MM.1S (cell line): ENCODE data around the gene EMP3.
"Not testable (repeated sequence)": the region's sequence is repeated elsewhere in the genome, so short reads cannot be mapped to it uniquely, and the experiment has no call there.

ENCODE experiments used
- DNase-seq: peaks from one replicate; pipeline ENCODE4 v3.0.0-alpha.2; 2015
- H2AFZ ChIP-seq: fragments of 300-600 bp; sonication (generic); 2 replicates; pipeline ENCODE4 v1.6.0; 2016; ENCODE audit warnings: antibody characterized with exemption, low read length
- H3F3A ChIP-seq: fragments of 300-600 bp; sonication (generic); 2 replicates; pipeline ENCODE4 v1.6.1; 2016; ENCODE audit warnings: mild to moderate bottlenecking, antibody characterized with exemption, low read length, moderate library complexity, mixed read lengths; ENCODE audit not compliant: insufficient read depth
- H3K27ac ChIP-seq: fragments of 300-600 bp; sonication (generic); 2 replicates; pipeline ENCODE4 v1.5.1; 2016; ENCODE audit warnings: mild to moderate bottlenecking, low read length
- H3K27me3 ChIP-seq: fragments of 300-600 bp; sonication (generic); replicated peaks from 2 replicates; pipeline ENCODE4 v1.6.0; 2016; ENCODE audit warnings: low read length; ENCODE audit not compliant: insufficient read depth
- H3K36me3 ChIP-seq: fragments of 300-600 bp; sonication (generic); replicated peaks from 2 replicates; pipeline ENCODE4 v1.6.1; 2016; ENCODE audit warnings: mild to moderate bottlenecking, low read length, mixed read lengths; ENCODE audit not compliant: insufficient read depth
- H3K4me1 ChIP-seq: fragments of 300-600 bp; sonication (generic); 2 replicates; pipeline ENCODE4 v1.6.1; 2016; ENCODE audit warnings: low read length, mixed read lengths
- H3K4me2 ChIP-seq: fragments of 300-600 bp; sonication (generic); 2 replicates; pipeline ENCODE4 v1.6.0; 2016; ENCODE audit warnings: low read depth, low read length
- H3K4me3 ChIP-seq: fragments of 300-600 bp; sonication (generic); 2 replicates; pipeline ENCODE4 v1.5.1; 2016; ENCODE audit warnings: low read length, mixed read lengths
- H3K79me2 ChIP-seq: fragments of 300-600 bp; sonication (generic); 2 replicates; pipeline ENCODE4 v1.6.1; 2016; ENCODE audit warnings: mixed run types, low read length, mixed read lengths
- H3K9ac ChIP-seq: fragments of 300-600 bp; sonication (generic); 2 replicates; pipeline ENCODE4 v1.6.1; 2016; ENCODE audit warnings: low read length, mixed read lengths
- H3K9me2 ChIP-seq: fragments of 300-600 bp; sonication (generic); replicated peaks from 2 replicates; pipeline ENCODE4 v1.6.1; 2016; ENCODE audit warnings: mild to moderate bottlenecking, low read length, mixed read lengths; ENCODE audit not compliant: insufficient read depth
- H3K9me3 ChIP-seq: fragments of 300-600 bp; sonication (generic); replicated peaks from 2 replicates; pipeline ENCODE4 v1.6.1; 2016; ENCODE audit warnings: mild to moderate bottlenecking, low read length, mixed read lengths; ENCODE audit not compliant: insufficient read depth
- H4K20me1 ChIP-seq: fragments of 300-600 bp; sonication (generic); 2 replicates; pipeline ENCODE4 v1.6.1; 2016; ENCODE audit warnings: mild to moderate bottlenecking, low read length, moderate library complexity, mixed read lengths; ENCODE audit not compliant: insufficient read depth
- CTCF ChIP-seq: fragments of 300-600 bp; sonication (generic); IDR thresholded peaks from 2 replicates; pipeline ENCODE4 v1.5.1; 2016; ENCODE audit warnings: antibody characterized with exemption, low read length, mixed read lengths
- EZH2 ChIP-seq: fragments of 300-600 bp; sonication (generic); optimal IDR thresholded peaks from 2 replicates; pipeline ENCODE3; 2017; ENCODE audit warnings: low read depth, mild to moderate bottlenecking, antibody characterized with exemption, low read length, mixed read lengths
- EZH2phosphoT487 ChIP-seq: fragments of 300-600 bp; sonication (generic); IDR thresholded peaks from 2 replicates; pipeline ENCODE4 v1.6.1; 2018; ENCODE audit warnings: antibody characterized with exemption, low read length

Gene EMP3

DNA sequence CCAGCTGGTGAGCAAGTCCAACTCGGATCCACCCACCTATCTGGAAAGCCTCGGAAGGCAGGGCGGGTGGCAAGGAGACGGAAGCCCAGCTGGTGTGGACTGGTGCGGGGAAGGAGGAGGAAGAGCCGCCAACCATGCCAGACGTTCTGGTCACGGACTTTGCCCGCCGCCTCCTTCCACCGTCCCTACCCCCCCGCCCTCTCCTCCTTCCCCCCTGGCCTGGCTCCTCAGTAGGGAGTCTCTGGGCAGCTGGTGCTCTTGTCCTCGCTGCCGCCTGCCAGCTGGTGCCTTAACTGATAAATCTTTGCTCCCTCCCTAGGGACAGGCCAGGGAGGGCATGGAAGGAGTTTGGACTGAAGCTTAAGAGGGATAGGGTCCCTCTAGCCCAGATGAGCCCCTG is 43.6 kb downstream of the EMP3 start:
- H3K27ac ChIP-seq: no peak overlapping the region
- H3K9ac ChIP-seq: no peak overlapping the region
- TF ChIP-seq CTCF (no peak), EZH2 (no peak), EZH2phosphoT487 (no peak)

DNA sequence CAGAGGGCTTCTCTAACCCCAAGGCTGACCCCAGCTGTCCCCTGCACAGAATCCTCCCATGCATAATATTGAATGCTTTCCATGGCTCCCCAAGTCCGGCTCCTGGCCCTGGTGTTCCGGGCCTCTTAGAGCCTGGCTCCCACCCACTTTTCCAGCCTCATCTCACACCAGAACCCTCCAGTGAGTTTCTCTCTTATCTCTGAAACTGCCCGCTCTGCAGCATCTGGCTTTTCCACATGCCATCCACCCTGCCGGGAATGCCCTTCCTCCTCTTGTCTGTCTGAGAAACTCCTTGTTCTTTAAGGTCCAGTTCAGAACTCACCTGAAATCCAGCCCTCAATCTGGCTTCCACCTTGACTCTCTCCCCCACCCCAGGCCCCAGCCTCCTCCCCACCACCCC is 45.6 kb downstream of the EMP3 start:
- no peaks in the 10 kb centered on the region for H3K79me2 ChIP-seq
- TF ChIP-seq CTCF: no peak
- TF ChIP-seq EZH2: no peak
- TF ChIP-seq EZH2phosphoT487: no peak
- H2AFZ ChIP-seq: no peak overlapping the region
- DNase-seq: no peak
- no peak overlapping the region for H3K4me3 ChIP-seq
- no peaks in the 10 kb centered on the region for H3K27me3 ChIP-seq
- no peak overlapping the region for H3K27ac ChIP-seq
- no peaks in the 10 kb centered on the region for H3K9me2 ChIP-seq
- no peak overlapping the region for H3K9ac ChIP-seq
- no peaks in the 10 kb centered on the region for H3K36me3 ChIP-seq
- no peaks in the 10 kb centered on the region for H3K4me1 ChIP-seq
- peaks cover 2% of the 10 kb centered on the region; the same call in 1 of the 2 replicates for H3F3A ChIP-seq
- H4K20me1 ChIP-seq: no peaks in the 10 kb centered on the region
- H3K9me3 ChIP-seq: no peaks in the 10 kb centered on the region
- H3K4me2 ChIP-seq: no peak overlapping the region

More for the DNA sequence above, 43.6 kb downstream of the EMP3 start:
- no peaks in the 10 kb centered on the region for H3K9me2 ChIP-seq
- H3K27me3 ChIP-seq: no peaks in the 10 kb centered on the region
- H3K4me2 ChIP-seq: no peak overlapping the region
- H3F3A ChIP-seq: peaks cover 6% of the 10 kb centered on the region; the same call in 1 of the 2 replicates
- H3K36me3 ChIP-seq: no peaks in the 10 kb centered on the region
- no peaks in the 10 kb centered on the region for H3K79me2 ChIP-seq
- H3K4me1 ChIP-seq: peaks cover 8% of the 10 kb centered on the region
- H3K9me3 ChIP-seq: no peaks in the 10 kb centered on the region
- H2AFZ ChIP-seq: no peak overlapping the region
- no peaks in the 10 kb centered on the region for H4K20me1 ChIP-seq
- no peak overlapping the region for H3K4me3 ChIP-seq
- no peak for DNase-seq

DNA sequence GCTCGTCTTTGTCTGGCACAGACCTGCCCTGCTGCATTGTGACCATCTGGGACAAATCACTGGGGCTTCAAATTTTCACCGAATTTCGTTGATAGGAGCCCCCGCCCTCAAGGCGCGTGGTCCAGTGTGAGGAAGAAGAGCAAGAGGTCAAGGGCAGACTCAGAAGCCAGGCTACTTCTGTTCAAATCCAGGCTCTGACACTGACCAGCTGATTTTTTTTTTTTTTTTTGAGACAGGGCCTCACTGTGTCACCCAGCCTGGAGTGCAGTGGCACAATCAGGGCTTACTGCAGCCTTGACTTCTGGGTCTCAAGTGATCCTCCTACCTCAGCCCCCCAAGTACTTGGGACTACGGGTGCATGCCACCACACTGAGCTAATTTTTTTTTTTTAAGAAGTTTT is 46.0 kb downstream of the EMP3 start:
- TF ChIP-seq CTCF (no peak), EZH2 (no peak), EZH2phosphoT487 (no peak)
- DNase-seq: no peak
- no peak overlapping the region for H2AFZ ChIP-seq
- H3K9me2 ChIP-seq: no peaks in the 10 kb centered on the region
- H4K20me1 ChIP-seq: no peaks in the 10 kb centered on the region
- H3K4me1 ChIP-seq: no peaks in the 10 kb centered on the region
- no peaks in the 10 kb centered on the region for H3K36me3 ChIP-seq
- no peaks in the 10 kb centered on the region for H3K79me2 ChIP-seq
- no peaks in the 10 kb centered on the region for H3K27me3 ChIP-seq
- H3F3A ChIP-seq: 0 out of 2 replicates have a peak, but pooled peaks cover 4% of the 10 kb centered on the region
- H3K9ac ChIP-seq: no peak overlapping the region
- H3K9me3 ChIP-seq: no peaks in the 10 kb centered on the region
- H3K27ac ChIP-seq: no peak overlapping the region
- H3K4me2 ChIP-seq: no peak overlapping the region
- no peak overlapping the region for H3K4me3 ChIP-seq

- not testable (repeated sequence) for H2AFZ ChIP-seq, H3K9me2 ChIP-seq, H3K4me1 ChIP-seq, H3K9ac ChIP-seq, H3K9me3 ChIP-seq, H3K79me2 ChIP-seq, H3K4me2 ChIP-seq, H3F3A ChIP-seq, H3K27ac ChIP-seq, H3K4me3 ChIP-seq, H4K20me1 ChIP-seq, H3K27me3 ChIP-seq, H3K36me3 ChIP-seq, DNase-seq
These were observed 46.4 kb downstream of the EMP3 start for GRCh38 chr19:48371771-48372170.
